Mesenchymal stem cell (in vitro differentiated cells and primary cell): ENCODE measurements around the gene PECR.

Experiments used
- DNase-seq: peaks from one replicate; pipeline ENCODE4 v3.0.0-alpha.2; 2013
- H2AFZ ChIP-seq: one replicate; pipeline ENCODE4 v1.6.1; 2013; ENCODE audit warnings: low read depth, mild to moderate bottlenecking, control low read depth, inconsistent platforms, low read length, moderate library complexity
- H2AK5ac ChIP-seq: 2 replicates; pipeline ENCODE4 v1.6.1; 2013; ENCODE audit warnings: low read length, moderate library complexity, mild to moderate bottlenecking, inconsistent platforms; ENCODE audit not compliant: severe bottlenecking
- H2BK120ac ChIP-seq: one replicate; pipeline ENCODE4 v1.6.1; 2013; ENCODE audit warnings: low read depth, mild to moderate bottlenecking, inconsistent platforms, low read length, moderate library complexity
- H2BK12ac ChIP-seq, 2 experiments: one replicate each; pipeline ENCODE4 v1.6.1; 2013; ENCODE audit warnings: inconsistent platforms in 2 of 2, low read length in 2 of 2, mild to moderate bottlenecking in 2 of 2, moderate library complexity in 2 of 2, control low read depth in 1 of 2
- H2BK15ac ChIP-seq: one replicate; pipeline ENCODE4 v1.6.1; 2013; ENCODE audit warnings: mild to moderate bottlenecking, low read depth, inconsistent platforms; ENCODE audit not compliant: poor library complexity, severe bottlenecking
- H2BK5ac ChIP-seq: 2 replicates; pipeline ENCODE4 v1.6.1; 2013; ENCODE audit warnings: low read depth, mild to moderate bottlenecking, low read length, control low read depth, inconsistent platforms; ENCODE audit not compliant: poor library complexity, severe bottlenecking
- H3K14ac ChIP-seq, 2 experiments: one replicate each; pipeline ENCODE4 v1.6.1; 2013; ENCODE audit warnings: inconsistent platforms in 2 of 2, low read length in 2 of 2, control low read depth in 1 of 2, mild to moderate bottlenecking in 1 of 2, moderate library complexity in 1 of 2
- H3K18ac ChIP-seq, 2 experiments: one replicate each; pipeline ENCODE4 v1.6.1; 2013; ENCODE audit warnings: inconsistent platforms in 2 of 2, low read length in 2 of 2, control low read depth in 1 of 2, low read depth in 1 of 2, mild to moderate bottlenecking in 1 of 2
- H3K23ac ChIP-seq, 2 experiments: one replicate each; pipeline ENCODE4 v1.6.1; 2013; ENCODE audit warnings: inconsistent platforms in 2 of 2, low read length in 2 of 2, mild to moderate bottlenecking in 2 of 2, moderate library complexity in 2 of 2, control low read depth in 1 of 2
- H3K27ac ChIP-seq: 2 replicates; pipeline ENCODE4 v1.5.1; 2013; ENCODE audit warnings: mild to moderate bottlenecking, moderate library complexity, low read length, control low read depth, inconsistent platforms; ENCODE audit not compliant: poor library complexity, severe bottlenecking
- H3K27me3 ChIP-seq, 2 experiments: 2 replicates each; pipeline versions ENCODE4 v1.6.1 to v1.7.0; 2013; ENCODE audit warnings: low read length in 2 of 2, mild to moderate bottlenecking in 2 of 2, moderate library complexity in 2 of 2, control low read depth in 1 of 2, inconsistent platforms in 1 of 2; ENCODE audit not compliant: control insufficient read depth in 1 of 2, insufficient read depth in 1 of 2
- H3K36me3 ChIP-seq, 2 experiments: 2 replicates each; pipeline versions ENCODE4 v1.6.1 to v1.7.0; 2013; ENCODE audit warnings: low read length in 2 of 2, control low read depth in 1 of 2, inconsistent platforms in 1 of 2, low read depth in 1 of 2, mild to moderate bottlenecking in 1 of 2; ENCODE audit not compliant: insufficient read depth in 2 of 2, control insufficient read depth in 1 of 2
- H3K4ac ChIP-seq, 2 experiments: one replicate each; pipeline ENCODE4 v1.6.1; 2013; ENCODE audit warnings: inconsistent platforms in 2 of 2, low read length in 2 of 2, mild to moderate bottlenecking in 2 of 2, moderate library complexity in 2 of 2, control low read depth in 1 of 2, low read depth in 1 of 2
- H3K4me1 ChIP-seq: 2 replicates; pipeline ENCODE4 v1.6.1; 2013; ENCODE audit warnings: low read depth, low read length, control low read depth; ENCODE audit not compliant: control insufficient read depth, insufficient read depth
- H3K4me2 ChIP-seq: 2 replicates; pipeline ENCODE4 v1.6.1; 2013; ENCODE audit warnings: low read length, mild to moderate bottlenecking, inconsistent platforms; ENCODE audit not compliant: poor library complexity, severe bottlenecking
- H3K4me3 ChIP-seq, 2 experiments: 2 replicates each; pipeline versions ENCODE4 v1.5.1 to v1.7.0; 2013; ENCODE audit warnings: low read length in 2 of 2, mild to moderate bottlenecking in 2 of 2, control low read depth in 1 of 2, low read depth in 1 of 2; ENCODE audit not compliant: insufficient read depth in 1 of 2
- H3K79me1 ChIP-seq: replicated peaks from 2 replicates; pipeline ENCODE4 v1.6.1; 2013; ENCODE audit warnings: mild to moderate bottlenecking, control low read depth, low read length, inconsistent platforms; ENCODE audit not compliant: poor library complexity, severe bottlenecking
- H3K9ac ChIP-seq: 2 replicates; pipeline ENCODE4 v1.7.0; 2013; ENCODE audit warnings: mild to moderate bottlenecking, low read length, moderate library complexity
- H3K9me3 ChIP-seq: 2 replicates; pipeline ENCODE4 v1.7.0; 2013; ENCODE audit warnings: mild to moderate bottlenecking, low read length; ENCODE audit not compliant: control insufficient read depth
- H4K8ac ChIP-seq: one replicate; pipeline ENCODE4 v1.6.1; 2013; ENCODE audit warnings: inconsistent platforms, mild to moderate bottlenecking, low read length, moderate library complexity
- H4K91ac ChIP-seq: one replicate; pipeline ENCODE4 v1.6.1; 2013; ENCODE audit warnings: mild to moderate bottlenecking, low read length, inconsistent platforms
- WGBS: methylation state at CpG from one replicate; pipeline ENCODE4 v1.1.7; 2013; ENCODE audit warnings: mixed read lengths; 5-methylcytosine and 5-hydroxymethylcytosine counted together

PECR gene

DNA sequence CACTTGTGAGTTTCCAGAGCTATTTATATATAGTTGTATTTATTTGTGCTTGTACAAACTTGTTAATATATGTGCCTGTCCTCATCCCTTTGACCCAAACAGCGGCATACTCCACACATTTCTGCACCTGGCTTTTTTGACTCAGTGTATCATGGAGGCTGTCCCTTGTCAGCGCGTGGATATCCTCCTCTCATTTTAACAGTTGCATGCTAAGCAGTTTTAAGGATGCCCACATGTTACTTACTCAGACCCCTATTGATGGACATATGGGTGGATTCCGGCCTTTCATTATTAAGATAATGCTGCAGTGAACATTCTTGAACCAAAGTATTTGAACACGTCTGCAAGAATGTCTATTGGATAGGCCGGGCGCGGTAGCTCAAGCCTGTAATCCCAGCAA is 67.6 kb downstream of the PECR start:
- H3K27ac ChIP-seq, result no peak overlapping the region
- no peak overlapping the region for H2BK15ac ChIP-seq
- no peaks in the 10 kb centered on the region for H3K9me3 ChIP-seq
- peaks cover 4% of the 10 kb centered on the region for H3K4me1 ChIP-seq
- H3K79me1 ChIP-seq, result no peaks in the 10 kb centered on the region
- no peak overlapping the region for H2BK12ac ChIP-seq
- no peak overlapping the region for H2BK120ac ChIP-seq
- H2AK5ac ChIP-seq, result no peak overlapping the region
- H3K4me3 ChIP-seq, result peak overlapping the region in 1 of 2 experiments; percentile 91
- H2AFZ ChIP-seq, result no peak overlapping the region
- DNase-seq, result no peak
- H4K8ac ChIP-seq, result no peak overlapping the region
- H4K91ac ChIP-seq, result no peak overlapping the region
- no peaks in the 10 kb centered on the region for H3K36me3 ChIP-seq
- H2BK5ac ChIP-seq, result no peak overlapping the region
- no peak overlapping the region for H3K14ac ChIP-seq
- H3K23ac ChIP-seq, result no peak overlapping the region
- no peaks in the 10 kb centered on the region for H3K27me3 ChIP-seq
- H3K18ac ChIP-seq, result no peak overlapping the region
- WGBS, result 90% methylated on average over 8 of the region's 8 CpGs
- H3K9ac ChIP-seq, result peak overlapping the region; percentile 88
- H3K4ac ChIP-seq, result no peak overlapping the region
- no peak overlapping the region for H3K4me2 ChIP-seq

DNA sequence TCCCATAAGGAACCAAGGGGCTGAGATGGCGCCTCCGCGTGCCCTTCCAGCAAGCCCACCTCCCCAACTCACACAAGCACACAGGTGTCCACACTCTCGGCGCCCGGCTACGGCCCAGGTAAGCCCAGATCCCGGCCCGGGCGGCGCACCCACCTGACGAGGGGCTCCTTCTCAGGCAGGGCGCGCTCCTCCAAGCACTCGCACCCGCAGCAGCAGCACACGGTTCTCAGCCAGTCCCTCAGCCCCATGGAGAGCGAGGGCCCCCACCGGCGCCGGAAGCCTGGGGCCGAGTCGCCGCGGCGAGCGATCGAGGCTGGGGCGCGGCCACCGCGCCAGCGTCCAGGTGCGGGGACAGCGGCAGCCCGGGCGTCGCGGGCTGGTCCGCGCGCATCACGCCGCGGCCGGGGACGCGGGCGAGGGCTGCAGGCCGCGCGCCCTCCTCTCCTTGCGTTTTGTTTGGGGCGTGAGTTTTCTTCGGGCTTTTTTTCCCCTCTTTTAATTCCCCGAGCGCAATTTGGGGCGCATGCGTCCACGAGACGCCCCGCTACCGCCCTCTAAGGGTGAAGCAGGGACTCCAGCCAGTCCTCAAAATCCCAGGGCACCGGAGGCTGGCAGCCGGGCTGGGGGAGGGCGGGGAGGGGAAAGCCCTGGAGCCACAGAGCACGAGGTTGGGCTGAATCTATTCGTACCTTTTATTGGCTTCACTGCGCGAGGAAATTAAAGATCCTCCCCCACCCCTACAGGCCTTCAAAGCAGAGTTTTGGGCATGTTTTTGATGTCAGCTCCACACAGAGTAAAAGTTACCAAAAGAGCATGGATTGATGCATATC is 68.3 kb downstream of the PECR start, which contains the start of gene MREG:
MREG (minus strand) TSS at position 472 of the 830 bp plus-strand sequence; CDS start at position 248, 224 bp downstream.
- Histone ChIP-seq H3K4me3 (peak within 1 kb of the TSS; percentile 86 to 91), H3K27me3 (no peaks in the 10 kb centered on the region), H3K23ac (peak within 1 kb of the TSS in 1 of 2 experiments; percentile 96), H3K27ac (no peak within 1 kb of the TSS), H3K4me2 (peak within 1 kb of the TSS; percentile 98), H2BK120ac (peak within 1 kb of the TSS; percentile 5), H3K9me3 (no peaks in the 10 kb centered on the region), H2AFZ (peak within 1 kb of the TSS; percentile 94), H3K18ac (peak within 1 kb of the TSS; percentile 83 to 95), H3K4ac (peak within 1 kb of the TSS; percentile 59 to 81), H3K14ac (peak within 1 kb of the TSS in 1 of 2 experiments; percentile 93), H4K91ac (peak within 1 kb of the TSS; percentile 68), H3K36me3 (no peaks in the 10 kb centered on the region), H2AK5ac (no peak within 1 kb of the TSS), H2BK12ac (peak within 1 kb of the TSS in 1 of 2 experiments; percentile 64), H4K8ac (peak within 1 kb of the TSS; percentile 95), H3K9ac (peak within 1 kb of the TSS; percentile 88), H2BK15ac (peak within 1 kb of the TSS; percentile 69), H3K79me1 (no peaks in the 10 kb centered on the region), H2BK5ac (no peak within 1 kb of the TSS), H3K4me1 (peaks cover 4% of the 10 kb centered on the region)
- peak; percentile 79 for DNase-seq
- WGBS, result 2% methylated on average over 43 of the region's 70 CpGs

DNA sequence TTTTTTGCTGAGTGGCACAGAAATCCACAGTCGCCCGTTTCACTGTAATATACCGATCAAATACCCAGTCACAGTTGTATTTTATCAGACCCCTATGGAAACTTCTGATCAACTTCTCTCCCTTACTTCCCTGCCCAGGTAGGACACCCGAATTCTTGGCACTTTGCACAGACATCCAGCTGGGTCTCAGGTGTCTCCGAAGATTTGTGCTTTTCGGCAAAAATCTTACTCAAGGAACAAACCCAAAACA is 68.9 kb downstream of the PECR start:
- Histone ChIP-seq H3K36me3 (no peaks in the 10 kb centered on the region), H3K14ac (no peak overlapping the region), H4K91ac (no peak overlapping the region), H3K4me2 (peak overlapping the region; percentile 98), H3K23ac (no peak overlapping the region), H3K18ac (no peak overlapping the region), H2AFZ (peak overlapping the region; percentile 94), H4K8ac (peak overlapping the region; percentile 95), H2BK12ac (no peak overlapping the region), H2BK120ac (no peak overlapping the region), H3K4me3 (peak overlapping the region; percentile 86 to 91), H2AK5ac (no peak overlapping the region), H3K27ac (no peak overlapping the region), H3K9ac (peak overlapping the region; percentile 88), H3K4ac (no peak overlapping the region), H3K4me1 (peaks cover 4% of the 10 kb centered on the region), H3K27me3 (no peaks in the 10 kb centered on the region), H3K9me3 (no peaks in the 10 kb centered on the region), H3K79me1 (no peaks in the 10 kb centered on the region), H2BK15ac (peak overlapping the region; percentile 69), H2BK5ac (no peak overlapping the region)
- 5% methylated on average over 6 of the region's 6 CpGs for WGBS
- no peak for DNase-seq

DNA sequence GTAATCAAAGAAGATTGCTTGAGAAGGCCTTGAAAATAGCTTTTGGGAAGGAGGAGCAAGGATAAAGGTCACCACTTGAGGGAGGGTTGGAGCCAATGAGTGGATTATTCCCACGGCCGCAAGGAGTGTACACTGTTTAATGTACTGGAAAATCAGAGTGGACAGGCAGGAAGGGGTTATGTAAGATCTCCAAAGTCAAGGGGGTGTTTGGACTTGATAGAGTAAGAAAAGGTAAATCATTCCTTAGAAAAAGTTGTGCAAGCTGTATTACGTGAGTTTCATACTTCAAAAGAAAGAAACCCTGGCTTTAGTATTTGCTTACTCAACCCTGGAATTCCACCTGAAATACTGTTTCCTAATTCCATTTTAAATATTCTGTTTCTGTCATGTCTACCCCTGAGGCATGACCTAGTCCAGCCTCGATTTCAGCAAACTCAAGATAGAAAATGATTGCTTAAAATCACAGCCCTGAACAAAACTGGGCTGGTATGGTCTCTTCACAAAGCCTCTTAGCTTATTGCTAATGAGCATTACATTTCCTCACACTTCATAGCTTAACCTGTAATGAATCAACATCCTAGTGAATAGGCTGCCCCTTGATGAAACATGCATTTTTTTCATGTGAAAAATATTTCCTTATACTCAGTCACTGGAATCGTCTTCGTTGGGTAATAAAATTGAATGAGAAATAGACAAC is 69.3 kb downstream of the PECR start:
- H3K23ac ChIP-seq, result no peak overlapping the region
- H3K4ac ChIP-seq, result no peak overlapping the region
- no peak overlapping the region for H3K27ac ChIP-seq
- H3K4me3 ChIP-seq, result peak overlapping the region in 1 of 2 experiments; percentile 91
- no peak overlapping the region for H2AK5ac ChIP-seq
- H2BK15ac ChIP-seq, result no peak overlapping the region
- no peak overlapping the region for H2BK120ac ChIP-seq
- H3K79me1 ChIP-seq, result no peaks in the 10 kb centered on the region
- peak; percentile 40 for DNase-seq
- H2BK5ac ChIP-seq, result no peak overlapping the region
- peak overlapping the region; percentile 98 for H3K4me2 ChIP-seq
- H2BK12ac ChIP-seq, result no peak overlapping the region
- H3K27me3 ChIP-seq, result no peaks in the 10 kb centered on the region
- H4K8ac ChIP-seq, result no peak overlapping the region
- H3K4me1 ChIP-seq, result peaks cover 4% of the 10 kb centered on the region
- no peak overlapping the region for H4K91ac ChIP-seq
- no peak overlapping the region for H3K18ac ChIP-seq
- H3K14ac ChIP-seq, result no peak overlapping the region
- 56% methylated on average over 4 of the region's 6 CpGs for WGBS
- H3K9me3 ChIP-seq, result no peaks in the 10 kb centered on the region
- no peaks in the 10 kb centered on the region for H3K36me3 ChIP-seq
- no peak overlapping the region for H2AFZ ChIP-seq
- H3K9ac ChIP-seq, result peak overlapping the region; percentile 88
